HS-27A (cell line): ENCODE data around the gene HSPBAP1.
"Not testable (repeated sequence)": the region's sequence is repeated elsewhere in the genome, so short reads cannot be mapped to it uniquely, and the experiment has no call there.

Source experiments
- DNase-seq: peaks from one replicate; pipeline ENCODE4 v3.0.0-alpha.2; 2012; ENCODE audit warnings: low read depth, missing footprints

HSPBAP1 gene

GRCh38 chr3:122732682-122733525 is 60.7 kb downstream of the HSPBAP1 start:
- not testable (repeated sequence) for DNase-seq

- DNase-seq = no peak
Observed at GRCh38 chr3:122730240-122730639, 63.4 kb downstream of the HSPBAP1 start.

GRCh38 chr3:122728756-122729514 is 64.7 kb downstream of the HSPBAP1 start:
- no peak for DNase-seq

- DNase-seq = no peak
Observed at GRCh38 chr3:122728186-122728585, 65.4 kb downstream of the HSPBAP1 start.

- no peak for DNase-seq
Observed at GRCh38 chr3:122727766-122728165, 65.9 kb downstream of the HSPBAP1 start.

- no peak for DNase-seq
Observed at GRCh38 chr3:122727294-122727693, 66.3 kb downstream of the HSPBAP1 start.

- no peak for DNase-seq
Observed at GRCh38 chr3:122725106-122725505, 68.5 kb downstream of the HSPBAP1 start.

GRCh38 chr3:122719273-122719921 is 74.2 kb downstream of the HSPBAP1 start:
- DNase-seq = no peak

GRCh38 chr3:122716667-122717066 is 77.0 kb downstream of the HSPBAP1 start:
- DNase-seq = no peak

- no peak for DNase-seq
Observed at GRCh38 chr3:122714273-122714672, 79.4 kb downstream of the HSPBAP1 start.

GRCh38 chr3:122710616-122711251 is 82.9 kb downstream of the HSPBAP1 start:
- not testable (repeated sequence) for DNase-seq

- no peak for DNase-seq
Observed at GRCh38 chr3:122705379-122705778, 88.3 kb downstream of the HSPBAP1 start.

- no peak for DNase-seq
Observed at GRCh38 chr3:122700193-122700592, 93.4 kb downstream of the HSPBAP1 start.

GRCh38 chr3:122697952-122698620 is 95.5 kb downstream of the HSPBAP1 start:
- no peak for DNase-seq

GRCh38 chr3:122695927-122696561 is 97.6 kb downstream of the HSPBAP1 start:
- DNase-seq = no peak

GRCh38 chr3:122694966-122695365 is 98.7 kb downstream of the HSPBAP1 start:
- no peak for DNase-seq

- DNase-seq = no peak
Observed at GRCh38 chr3:122692674-122693073, 101.0 kb downstream of the HSPBAP1 start.

- DNase-seq = no peak
Observed at GRCh38 chr3:122691195-122691594, 102.4 kb downstream of the HSPBAP1 start.

GRCh38 chr3:122690096-122690495 is 103.5 kb downstream of the HSPBAP1 start:
- no peak for DNase-seq
